SHP77 (cell line): Measurements from ENCODE around the gene FUT7.
A peak's percentile ranks its signal among the peaks of the same experiment; 100 is the strongest.
"Not testable (repeated sequence)": the region's sequence is repeated elsewhere in the genome, so short reads cannot be mapped to it uniquely, and the experiment has no call there.

Experiments
- DNase-seq, 2 experiments: peaks; one replicate each; lab custom pipeline; 2025; lab: John Stamatoyannopoulos, UW

The FUT7 gene

DNA sequence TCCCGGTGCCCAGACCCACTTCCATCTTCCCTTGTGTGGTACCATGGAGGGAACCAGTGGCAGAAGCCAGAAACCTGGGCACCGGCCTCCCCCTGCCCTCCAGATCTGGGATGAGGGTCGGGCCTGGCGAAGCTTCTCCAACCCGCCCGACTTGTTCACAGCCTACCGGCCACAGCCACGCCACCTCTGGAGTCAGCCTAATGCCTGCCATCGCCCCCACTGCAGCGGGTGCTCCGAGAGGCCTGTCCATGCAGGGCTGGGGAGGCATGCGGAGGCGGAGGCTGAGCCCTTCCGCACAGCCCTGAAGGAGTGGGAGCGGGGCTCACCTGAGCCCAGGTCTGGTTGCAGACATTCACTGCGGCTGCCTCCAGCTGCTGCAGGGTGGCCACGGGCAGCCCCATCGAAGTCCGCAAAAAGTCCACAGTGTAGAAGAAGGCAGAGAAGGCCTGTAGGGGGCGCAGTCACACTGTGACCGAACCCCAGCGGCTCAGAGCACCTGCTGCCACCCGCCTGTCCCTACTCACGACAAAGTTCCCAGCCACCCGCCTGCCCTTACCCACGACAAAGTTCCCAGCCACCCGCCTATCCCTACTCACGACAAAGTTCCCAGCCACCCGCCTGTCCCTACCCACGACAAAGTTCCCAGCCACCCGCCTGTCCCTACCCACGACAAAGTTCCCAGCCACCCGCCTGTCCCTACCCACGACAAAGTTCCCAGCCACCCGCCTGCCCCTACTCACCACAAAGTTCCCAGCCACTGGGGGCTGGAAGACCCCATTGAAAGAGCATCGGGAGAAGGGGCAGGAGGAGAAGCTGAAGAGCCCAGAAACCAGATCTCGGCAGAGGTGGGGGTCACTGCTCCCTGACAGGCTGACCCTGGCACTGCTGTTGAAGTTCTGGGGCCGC, 17.9 kb upstream of the FUT7 start:
- DNase-seq: peak; percentile 46 to 77

DNA sequence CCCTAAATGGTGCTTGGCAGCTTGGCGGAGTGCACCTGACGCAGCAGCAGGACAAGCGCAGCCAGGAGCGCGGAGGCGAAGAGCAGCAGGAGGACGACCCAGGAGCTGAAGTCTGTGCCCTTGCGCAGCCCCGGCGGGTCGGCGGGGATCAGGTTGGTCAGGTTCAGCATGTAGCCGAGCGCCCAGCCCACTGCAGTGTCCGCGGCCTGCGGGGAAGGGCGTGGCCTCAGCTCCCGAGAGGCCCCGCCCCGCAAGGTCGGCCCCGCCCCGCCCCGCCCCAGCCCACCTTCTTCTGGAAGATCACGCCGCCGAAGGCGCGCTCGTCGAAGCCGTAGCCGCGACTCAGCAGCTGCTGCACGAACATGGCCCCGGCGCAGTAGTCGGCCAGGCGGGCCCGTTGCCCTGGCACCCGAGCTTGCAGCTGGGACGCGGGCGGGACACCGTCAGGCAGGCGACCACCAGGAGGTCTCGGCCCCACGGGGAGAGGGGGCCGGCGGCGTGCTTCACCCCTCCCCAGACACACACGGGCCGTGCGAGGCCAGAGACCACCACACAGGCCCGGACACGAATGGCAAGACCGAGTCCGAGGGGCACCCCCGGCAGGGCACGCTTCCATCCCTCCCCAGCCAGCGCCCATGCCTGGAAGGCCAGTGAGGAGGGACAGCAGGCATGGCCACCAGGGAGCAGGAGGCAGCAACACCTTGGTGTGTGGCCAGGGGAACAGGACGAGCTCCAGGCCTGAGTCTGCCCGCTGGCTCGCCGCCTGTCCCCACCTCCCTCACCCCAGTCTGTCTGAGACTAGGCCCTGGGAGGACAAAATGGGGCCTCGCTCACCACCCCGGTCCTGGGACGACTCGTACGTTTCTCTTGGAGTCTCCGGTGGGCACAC, 17.0 kb upstream of the FUT7 start:
- DNase-seq: peak in 1 of 2 experiments; percentile 15

DNA sequence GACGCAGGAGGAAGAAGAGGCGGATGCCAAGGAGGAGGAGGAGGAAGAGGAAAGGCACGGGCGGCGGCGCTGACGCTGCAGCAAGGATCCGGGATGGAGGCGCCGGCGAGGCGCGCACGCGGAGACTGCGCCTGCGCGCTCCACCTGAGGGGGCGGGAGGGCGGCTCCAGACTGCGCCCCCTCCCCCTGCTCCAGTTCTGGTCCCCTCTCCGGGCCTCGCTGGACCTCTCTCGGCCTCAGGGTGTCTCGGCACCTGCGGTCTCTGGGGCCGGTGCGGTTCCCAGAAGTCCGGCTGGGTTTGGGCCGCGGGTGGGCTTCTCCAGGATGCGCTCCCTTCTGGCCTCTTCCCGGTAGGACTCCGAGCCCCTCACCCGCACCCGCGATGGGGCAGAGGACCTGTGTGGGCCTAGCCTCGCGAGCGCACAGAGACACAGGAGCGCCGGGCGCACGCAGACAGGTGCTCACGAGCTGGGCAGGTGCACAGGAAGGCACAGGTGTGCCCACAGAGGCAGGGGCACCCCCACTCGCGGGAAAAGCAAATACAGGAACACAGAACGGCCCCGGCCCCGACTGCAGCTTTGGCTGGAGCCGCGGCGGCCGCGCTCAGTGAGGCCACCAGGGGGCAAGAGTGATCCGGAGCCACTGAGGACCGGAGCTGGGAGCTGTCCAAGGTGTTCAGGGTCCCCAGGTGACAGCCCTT, 14.3 kb upstream of the FUT7 start, which contains the start of gene NPDC1:
Gene NPDC1, minus strand, starts transcription at position 90 of the 700 bp plus-strand sequence. CDS start 188 bp downstream, outside the sequence.
- peak; percentile 54 to 71 for DNase-seq

DNA sequence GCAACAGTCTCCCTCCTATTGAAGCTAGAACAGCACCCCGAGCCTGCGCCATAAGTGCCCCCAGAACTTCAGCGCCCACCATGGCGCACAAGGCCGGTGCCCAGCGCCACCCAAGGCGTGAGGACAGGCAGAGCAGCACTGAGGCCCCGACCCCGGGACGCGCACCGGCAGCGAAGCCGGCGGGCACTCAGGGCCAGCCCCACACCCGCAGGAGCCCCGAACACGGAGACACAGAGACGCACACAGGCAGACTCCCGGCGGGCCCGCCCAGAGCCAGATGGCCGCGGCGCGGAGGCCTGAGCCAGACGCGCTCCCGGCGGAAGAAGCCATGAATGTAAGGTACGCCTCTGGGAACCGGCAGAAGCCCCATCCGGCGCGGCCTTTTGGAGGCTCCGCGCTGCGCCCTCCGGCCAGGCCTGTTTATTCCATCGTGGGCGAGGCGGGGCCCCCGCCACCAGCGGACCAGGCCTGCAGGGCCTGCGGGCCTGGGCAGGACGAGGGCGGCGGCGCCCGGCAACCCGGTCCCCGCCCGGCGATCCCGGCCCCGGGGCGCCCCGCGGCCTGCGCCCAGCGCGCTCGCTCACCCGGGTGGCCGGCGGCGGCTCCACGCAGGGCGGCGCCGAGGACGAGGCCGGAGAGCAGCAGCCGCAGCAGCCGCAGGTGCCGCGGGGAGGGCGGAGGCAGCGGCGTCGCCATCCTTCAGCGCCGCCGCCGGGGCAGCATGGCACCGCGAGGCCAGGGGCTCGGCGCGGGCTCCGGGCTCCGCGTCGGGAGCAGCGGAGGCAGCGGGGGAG, 13.6 kb upstream of the FUT7 start:
- peak in 1 of 2 experiments; percentile 45 for DNase-seq

DNA sequence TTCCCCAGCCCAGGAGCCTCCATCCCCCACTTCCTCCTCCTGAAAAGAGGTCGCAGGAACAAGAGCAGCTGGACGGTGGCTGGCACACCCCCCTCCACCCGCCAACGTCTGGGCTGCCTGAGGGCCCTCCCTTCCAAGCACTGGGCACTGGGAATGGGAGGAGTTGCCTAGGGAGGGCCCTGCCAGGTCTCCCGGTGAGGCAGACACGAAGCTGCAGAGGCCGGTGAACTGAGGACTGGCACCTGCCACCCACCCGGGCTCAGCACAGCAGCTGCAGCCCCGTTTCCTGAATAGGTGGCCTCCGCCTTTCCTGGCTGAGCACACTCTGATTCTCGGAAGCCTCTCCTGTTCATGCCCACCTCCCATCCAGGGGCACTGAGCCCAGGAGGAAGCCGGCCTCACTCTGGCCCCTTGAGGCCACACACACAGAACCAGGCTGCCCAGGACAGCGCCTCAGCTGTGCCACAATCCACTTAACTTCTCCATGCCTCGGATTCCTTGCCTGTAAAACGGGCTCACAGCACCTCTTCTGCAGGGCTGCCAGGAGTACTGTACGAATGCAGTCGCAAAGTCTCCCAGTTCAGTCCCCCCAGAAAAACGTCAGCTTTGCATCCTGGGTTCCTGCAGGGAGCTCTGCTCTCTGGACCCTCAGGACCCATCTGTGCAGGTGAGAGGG, 12.8 kb upstream of the FUT7 start:
- DNase-seq: peak in 1 of 2 experiments; percentile 70

DNA sequence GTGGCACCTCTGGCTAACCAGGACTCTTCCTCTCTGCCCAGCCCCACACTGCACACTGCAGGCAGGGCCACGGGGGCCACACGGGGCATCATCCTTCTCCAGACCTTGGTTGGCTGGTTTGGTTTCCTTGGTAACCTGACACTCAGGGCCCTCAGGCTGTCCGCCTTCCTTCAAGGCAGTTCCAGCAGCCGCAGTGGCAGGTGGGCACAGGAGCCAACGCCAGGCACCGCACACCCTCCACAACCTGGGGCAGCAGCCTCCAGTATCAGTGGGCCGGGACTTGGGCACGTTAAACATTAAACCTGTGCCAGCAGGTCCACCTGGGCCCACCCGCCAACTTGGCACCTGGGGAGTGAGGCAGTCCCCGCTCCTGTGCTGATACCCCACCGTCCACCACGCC, 12.1 kb upstream of the FUT7 start:
- DNase-seq: no peak

DNA sequence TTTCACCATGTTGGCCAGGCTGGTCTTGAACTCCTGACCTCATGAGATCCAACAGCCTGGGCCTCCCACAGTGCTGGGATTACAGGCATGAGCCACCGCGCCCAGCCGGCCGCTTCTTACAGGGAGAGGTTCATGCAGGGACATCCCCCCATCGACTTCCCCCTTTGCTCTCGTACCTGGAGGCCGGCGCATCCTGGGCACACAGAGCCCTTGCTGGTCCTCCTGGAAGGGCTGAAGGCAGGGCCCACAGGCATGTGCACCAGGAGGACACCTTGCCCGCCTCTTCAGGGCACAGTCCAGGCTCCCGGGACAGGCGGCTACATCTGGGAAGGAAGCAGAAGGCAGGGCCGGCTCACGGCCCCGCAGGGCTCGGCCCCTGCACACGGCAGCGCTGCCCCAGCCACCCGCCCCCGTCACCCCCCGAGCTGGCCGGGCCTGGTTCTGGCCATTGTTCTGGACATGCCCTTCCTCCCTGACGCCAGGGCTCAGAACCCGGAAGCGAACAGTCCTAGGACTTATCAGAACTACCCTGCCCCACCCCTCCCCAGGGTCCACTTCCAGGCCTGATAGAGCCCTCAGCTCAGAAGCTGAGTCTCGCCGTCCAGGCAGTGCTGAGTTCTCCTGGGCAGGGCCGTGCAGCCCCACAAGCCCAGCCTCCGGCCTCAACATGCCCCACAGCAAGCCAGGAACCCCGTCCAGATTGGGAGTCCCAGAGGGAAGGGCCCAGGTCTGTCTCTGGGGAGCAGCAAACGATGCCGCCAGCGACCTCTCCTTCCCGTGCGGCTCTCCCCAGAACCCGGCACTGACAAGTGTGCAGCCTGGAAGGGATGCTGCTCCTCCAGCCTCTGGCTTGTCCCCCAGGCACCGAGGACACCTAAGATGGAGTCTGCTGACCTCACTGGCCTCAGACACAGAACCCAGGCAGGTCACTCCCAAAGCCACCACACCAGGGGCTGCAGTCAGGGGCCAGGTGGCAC, 11.2 kb upstream of the FUT7 start:
- DNase-seq: no peak

DNA sequence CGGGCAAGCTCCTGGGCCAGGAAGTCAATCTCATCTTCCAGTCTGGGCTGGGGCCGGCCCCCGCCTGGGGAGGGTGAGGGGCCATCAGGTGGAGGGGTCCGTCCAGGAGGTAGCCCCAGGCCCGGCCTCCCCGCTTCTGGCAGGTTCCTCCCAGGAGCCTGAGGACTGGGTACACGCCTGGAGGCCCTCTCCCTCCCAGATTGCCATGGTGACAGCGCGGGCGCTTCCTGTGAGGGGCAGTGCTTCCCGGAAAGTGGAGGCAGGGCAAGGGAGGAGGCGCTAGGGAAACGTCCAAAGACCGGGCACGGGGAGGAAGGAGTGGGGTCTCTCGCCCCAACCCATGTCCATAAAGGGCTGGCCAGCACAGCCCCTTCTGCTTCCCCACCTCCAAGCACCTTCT, 9.2 kb upstream of the FUT7 start:
- no peak for DNase-seq

DNA sequence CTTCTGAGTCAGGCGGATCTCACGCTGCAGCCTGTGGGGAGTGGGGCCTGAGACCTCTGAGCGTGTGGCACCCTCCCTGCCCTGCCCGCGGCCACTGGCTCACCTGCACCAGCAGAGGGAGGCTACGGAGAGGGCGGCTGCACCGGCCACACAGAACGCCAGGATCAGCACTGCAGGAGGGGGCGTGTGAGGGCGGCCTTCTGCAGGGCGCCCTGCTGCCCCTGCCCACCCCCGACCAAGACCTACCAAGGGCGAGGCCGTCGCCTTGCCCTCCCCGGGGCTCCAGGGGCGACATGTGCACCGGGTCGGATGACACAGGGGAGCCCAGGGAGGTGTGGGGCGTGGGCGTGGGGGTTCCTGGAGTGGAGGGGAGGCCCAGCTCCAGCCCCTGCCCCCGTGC, 8.7 kb upstream of the FUT7 start:
- no peak for DNase-seq

DNA sequence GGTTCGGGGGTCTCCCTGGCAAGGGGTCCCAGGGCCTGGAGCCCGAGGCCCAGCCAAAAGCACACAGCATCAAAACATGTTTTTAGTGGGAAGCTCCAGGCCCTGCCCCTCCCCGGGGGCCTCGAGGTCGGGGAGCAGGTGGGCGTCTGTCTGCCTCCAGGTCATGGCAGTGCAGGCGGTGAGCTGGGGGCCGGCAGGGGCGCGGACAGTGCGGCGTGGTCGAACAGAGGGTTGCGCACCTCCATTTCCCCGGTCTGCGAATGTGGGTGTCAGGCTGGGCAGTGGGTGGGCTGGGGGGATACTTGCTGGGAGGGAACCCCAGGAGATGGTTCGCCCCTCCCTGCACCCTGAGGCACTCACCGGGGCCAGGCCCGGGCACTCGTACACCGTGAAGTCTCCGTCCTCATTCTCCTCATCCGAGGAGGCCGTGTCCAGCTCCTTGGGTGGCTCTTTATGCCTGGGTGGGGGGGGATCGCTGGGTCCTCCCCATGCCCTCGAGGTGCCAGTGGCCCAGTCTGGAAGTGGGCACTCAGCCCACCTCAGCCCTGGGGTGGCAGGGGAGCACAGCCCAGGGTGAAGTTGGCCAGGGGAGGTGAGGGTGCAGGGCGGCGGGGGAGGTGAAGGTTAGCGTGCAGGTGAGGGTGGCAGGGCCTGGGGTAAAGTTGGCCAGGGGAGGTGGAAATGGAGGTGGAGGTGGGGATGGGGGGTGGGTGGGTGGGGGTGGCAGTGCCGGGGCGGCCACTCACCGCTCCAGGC, 7.9 kb upstream of the FUT7 start:
- no peak for DNase-seq

DNA sequence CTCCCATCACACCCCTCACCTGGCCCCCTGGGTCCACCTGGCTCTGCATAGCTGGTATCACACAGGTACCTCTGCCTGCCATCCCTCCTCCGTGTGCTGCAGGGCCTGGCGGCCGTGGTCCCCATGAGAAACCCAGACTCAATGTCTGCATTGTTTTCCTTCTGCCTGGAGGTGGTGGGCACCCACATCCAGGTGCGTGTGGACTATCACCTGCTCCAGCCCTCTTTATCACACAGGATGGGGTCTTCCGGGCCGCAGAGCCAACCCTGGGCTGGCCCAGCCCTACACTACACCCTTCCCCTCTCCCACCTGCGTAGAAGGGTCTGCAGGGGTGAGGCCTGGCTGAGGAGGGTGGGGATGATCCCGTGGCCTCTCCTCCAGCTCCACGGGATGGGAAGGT, 7.0 kb upstream of the FUT7 start:
- no peak for DNase-seq

DNA sequence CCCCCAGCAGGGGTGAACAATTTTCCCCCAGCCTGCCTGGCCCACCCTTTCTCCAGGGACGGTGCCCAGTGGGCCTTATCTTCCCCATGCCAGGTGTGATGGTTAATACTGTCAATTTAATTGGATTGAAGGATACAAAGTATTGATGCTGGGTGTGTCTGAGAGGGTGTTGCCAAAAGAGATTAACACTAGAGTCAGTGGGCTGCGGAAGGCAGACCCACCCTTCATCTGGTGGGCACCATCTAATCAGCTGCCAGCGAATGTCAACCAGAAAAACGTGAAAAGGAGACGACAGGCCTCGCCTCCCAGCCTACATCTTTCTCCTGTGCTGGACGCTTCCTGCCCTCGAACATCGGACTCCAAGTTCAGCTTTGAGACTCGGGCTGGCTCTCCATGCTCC, 5.6 kb upstream of the FUT7 start:
- no peak for DNase-seq

DNA sequence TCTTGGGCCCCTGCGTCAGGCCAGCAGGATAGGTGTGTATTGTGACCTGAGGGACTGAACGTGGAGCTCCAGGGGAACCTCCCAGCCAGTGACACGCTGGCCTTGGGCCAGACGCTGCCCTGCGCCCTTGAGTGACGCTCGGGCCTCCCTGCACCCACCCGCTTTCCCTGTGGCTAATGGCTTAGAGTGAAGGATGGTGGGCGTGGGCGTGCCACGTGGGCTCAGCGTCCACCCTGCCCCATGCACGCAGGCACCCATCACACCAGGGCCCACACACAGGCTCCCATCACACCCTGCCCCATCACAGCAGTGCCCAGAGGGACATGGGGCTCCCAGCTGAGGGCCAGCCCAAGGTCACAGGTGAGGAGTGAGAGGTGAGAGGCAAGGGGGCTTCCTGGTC, 5.1 kb upstream of the FUT7 start:
- no peak for DNase-seq

DNA sequence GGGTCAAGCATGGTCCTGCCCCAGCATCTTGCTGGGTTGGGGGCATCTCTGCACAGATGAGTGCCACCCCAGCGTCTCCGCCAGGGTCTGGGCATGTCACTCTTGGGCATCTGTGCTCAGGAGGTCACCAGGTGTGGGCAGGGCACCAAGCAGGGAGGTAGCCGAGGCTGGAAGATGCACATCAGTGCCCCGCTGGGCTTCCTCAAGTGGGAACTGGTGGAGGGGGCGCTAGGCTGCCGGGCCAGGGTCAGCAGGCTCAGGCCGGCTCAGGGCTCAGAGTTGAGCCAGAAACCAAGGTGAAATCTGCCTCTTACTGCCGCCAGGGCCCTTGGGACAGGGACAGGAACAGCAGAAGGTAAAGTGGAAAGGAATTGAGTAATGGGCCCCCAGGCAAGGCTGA, 4.0 kb upstream of the FUT7 start:
- DNase-seq: no peak

DNA sequence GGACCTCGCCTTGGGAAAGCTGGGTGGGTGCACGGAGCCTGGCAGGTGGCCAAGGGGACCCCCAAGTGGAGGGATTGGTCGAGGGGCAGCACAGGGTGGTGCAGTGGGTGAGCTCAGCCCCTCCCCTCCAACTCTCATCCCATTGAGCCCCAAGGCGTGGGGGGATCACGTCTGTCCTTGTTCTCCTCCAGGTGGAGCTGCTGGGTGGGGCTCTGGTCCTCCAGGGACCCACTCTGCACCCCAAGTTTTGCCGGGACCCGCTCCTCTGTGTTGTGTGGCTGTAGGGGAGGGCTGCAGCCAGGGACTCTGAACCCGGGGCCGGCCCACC, 3.6 kb upstream of the FUT7 start:
- DNase-seq: no peak

DNA sequence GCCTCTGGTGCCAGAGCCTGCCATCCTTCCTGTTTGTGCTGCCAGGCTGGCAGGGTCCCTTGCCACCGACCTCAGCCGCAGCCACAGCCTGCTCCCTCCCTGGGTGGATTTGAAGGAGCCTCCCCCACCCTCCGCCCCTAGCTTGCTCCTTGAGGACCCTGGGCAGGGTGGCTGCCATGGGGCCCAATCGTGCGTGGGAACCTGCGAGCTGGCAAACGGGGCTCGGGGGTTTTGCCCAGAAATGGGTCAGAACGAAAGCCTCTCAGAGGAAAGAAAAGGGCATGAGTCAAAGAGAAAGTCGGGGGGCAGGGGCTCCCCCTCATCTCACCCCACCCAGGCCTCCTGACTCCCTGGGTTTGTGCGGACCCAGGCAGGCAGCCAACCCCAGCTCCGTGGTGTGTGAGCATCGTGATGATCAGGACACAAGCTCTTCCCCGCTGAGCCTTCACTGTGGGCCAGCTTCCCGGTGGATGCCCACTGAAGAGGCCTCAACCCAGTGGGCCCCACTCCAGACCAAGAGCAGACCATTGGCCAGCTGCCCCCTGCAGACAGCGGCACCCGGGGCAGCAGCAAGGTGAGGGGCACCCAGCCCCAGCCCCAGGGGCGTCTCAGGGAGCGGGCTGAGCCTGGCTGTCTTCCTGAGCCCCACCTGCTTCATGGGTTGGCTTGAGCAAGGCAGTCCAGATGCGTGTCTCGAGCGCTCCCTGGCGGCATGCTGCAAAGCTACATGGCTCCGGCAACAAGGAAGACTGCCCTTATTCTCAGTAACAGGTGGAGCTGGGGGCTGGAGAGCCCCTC, 3.0 kb upstream of the FUT7 start:
- peak; percentile 68 to 89 for DNase-seq

DNA sequence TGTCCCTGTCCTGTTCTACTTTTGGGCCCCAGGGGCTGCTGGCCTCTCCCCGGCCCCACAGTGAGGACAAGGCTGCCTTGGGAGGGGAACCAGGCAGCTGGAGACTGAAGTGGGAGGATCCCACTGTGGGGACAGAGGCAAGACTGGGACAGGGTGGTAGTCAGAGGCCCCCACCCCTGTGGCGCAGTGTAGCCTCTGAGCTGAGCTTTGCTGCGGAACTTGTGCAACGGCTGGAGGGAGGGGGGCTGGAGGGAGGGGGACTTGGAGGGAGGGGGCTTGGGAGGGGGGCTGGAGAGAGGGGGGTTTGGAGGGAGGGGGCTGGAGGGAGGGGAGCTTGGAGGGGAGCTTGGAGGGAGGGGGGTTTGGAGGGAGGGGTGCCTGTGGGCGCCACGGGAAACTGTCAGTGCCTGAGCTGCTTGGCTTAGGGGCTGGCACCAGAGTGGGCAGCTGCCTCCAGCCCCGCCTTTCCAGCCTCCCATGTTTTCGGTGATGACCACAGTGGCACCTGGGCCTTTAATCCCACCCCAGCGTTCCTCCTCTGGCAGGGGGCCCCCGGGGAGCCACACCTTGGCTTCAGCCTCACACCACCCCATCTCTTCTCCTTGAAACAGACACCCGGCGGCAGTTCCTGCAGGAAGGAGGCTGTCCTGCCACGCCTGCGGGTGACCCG, 2.3 kb upstream of the FUT7 start:
- DNase-seq: no peak

DNA sequence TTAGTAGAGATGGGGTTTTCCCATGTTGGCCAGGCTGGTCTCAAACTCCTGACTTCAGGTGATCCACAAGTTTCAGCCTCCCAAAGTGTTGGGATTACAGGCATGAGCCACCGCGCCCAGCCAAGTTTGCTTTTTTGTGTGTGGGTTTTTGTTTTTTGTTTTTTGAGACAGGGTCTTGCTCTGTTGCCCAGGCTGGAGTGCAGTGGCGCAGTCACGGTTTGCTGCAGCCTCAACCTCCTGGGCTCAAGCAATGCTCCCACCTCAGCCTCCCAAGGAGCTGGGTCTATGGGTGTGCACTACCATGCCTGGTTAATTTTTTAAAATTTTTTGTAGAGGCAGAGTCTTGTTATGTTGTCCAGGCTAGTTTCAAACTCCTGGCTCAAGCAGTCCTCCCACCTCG, 1.6 kb upstream of the FUT7 start:
- not testable (repeated sequence) for DNase-seq
